ENCODE results near the gene KIFAP3. TPM values are rescaled to one million over a fixed set of nuclear protein-coding genes. Genes with fewer than 3 reads are reported as not detected.

The KIFAP3 gene
- total RNA-seq, 4 donors from 2014 or later = 25.2 to 49.2 (median 40.0) TPM

- H3K4me3 ChIP-seq = no peak overlapping the region
- peaks cover 0 to 49% (median 13%) of the 10 kb centered on the region in 4 donors for H3K4me1 ChIP-seq
- no peaks in the 10 kb centered on the region for H3K9me3 ChIP-seq
- H3K36me3 ChIP-seq = peaks cover 0 to 31% (median 3%) of the 10 kb centered on the region in 3 donors
- no peak for DNase-seq (ENCODE audit: low spot score in 2 of 2)
- H3K27ac ChIP-seq = no peak overlapping the region
- no peak for TF ChIP-seq CTCF (IDR thresholded peaks at IDR 0.05)
- no peak for TF ChIP-seq POLR2A (IDR thresholded peaks at IDR 0.05)
- TF ChIP-seq EP300 (IDR thresholded peaks at IDR 0.05) = no peak
- H3K27me3 ChIP-seq = no peaks in the 10 kb centered on the region
- 93 to 95% methylated on average over 2 of the region's 2 CpGs for WGBS, 2 donors
Observed at GRCh38 chr1:169889871-169890270, 184.6 kb downstream of the KIFAP3 start.

GRCh38 chr1:169886931-169887330 is 187.6 kb downstream of the KIFAP3 start:
- DNase-seq (ENCODE audit: low spot score in 2 of 2) = no peak
- Histone ChIP-seq H3K27ac (no peak overlapping the region), H3K4me3 (no peak overlapping the region), H3K36me3 (peaks cover 0 to 48% (median 3%) of the 10 kb centered on the region in 3 donors), H3K9me3 (no peaks in the 10 kb centered on the region), H3K27me3 (no peaks in the 10 kb centered on the region), H3K4me1 (peaks cover 0 to 37% (median 5%) of the 10 kb centered on the region in 4 donors)
- WGBS, 2 donors = 96% methylated on average over 2 of the region's 2 CpGs
- TF ChIP-seq EP300 (IDR thresholded peaks at IDR 0.05) (no peak), POLR2A (IDR thresholded peaks at IDR 0.05) (no peak)

GRCh38 chr1:169886422-169886821 is 188.1 kb downstream of the KIFAP3 start:
- WGBS, 2 donors = 91% methylated on average over 1 of the region's 1 CpG
- DNase-seq (ENCODE audit: low spot score in 2 of 2) = no peak
- Histone ChIP-seq H3K27me3 (no peaks in the 10 kb centered on the region), H3K36me3 (peaks cover 0 to 53% (median 3%) of the 10 kb centered on the region in 3 donors), H3K27ac (no peak overlapping the region), H3K4me3 (no peak overlapping the region), H3K4me1 (peaks cover 0 to 32% (median 2%) of the 10 kb centered on the region in 4 donors), H3K9me3 (no peaks in the 10 kb centered on the region)
- TF ChIP-seq CTCF (IDR thresholded peaks at IDR 0.05) (no peak), EP300 (IDR thresholded peaks at IDR 0.05) (no peak), POLR2A (IDR thresholded peaks at IDR 0.05) (no peak)

- DNase-seq (ENCODE audit: low spot score in 2 of 2) = no peak
- WGBS, 2 donors = 81 to 89% methylated on average over 2 of the region's 2 CpGs
- no peak overlapping the region for H3K27ac ChIP-seq
- peaks cover 0 to 20% (median 0%) of the 10 kb centered on the region in 4 donors for H3K4me1 ChIP-seq
- no peaks in the 10 kb centered on the region for H3K9me3 ChIP-seq
- no peak overlapping the region for H3K4me3 ChIP-seq
- H3K36me3 ChIP-seq = peaks cover 0 to 53% (median 3%) of the 10 kb centered on the region in 3 donors
- TF ChIP-seq POLR2A (IDR thresholded peaks at IDR 0.05) = no peak
- no peak for TF ChIP-seq CTCF (IDR thresholded peaks at IDR 0.05)
- TF ChIP-seq EP300 (IDR thresholded peaks at IDR 0.05) = no peak
- H3K27me3 ChIP-seq = no peaks in the 10 kb centered on the region
Observed at GRCh38 chr1:169885207-169885606, 189.3 kb downstream of the KIFAP3 start.

GRCh38 chr1:169884634-169885033 is 189.9 kb downstream of the KIFAP3 start:
- H3K27me3 ChIP-seq = no peaks in the 10 kb centered on the region
- peaks cover 0 to 14% (median 0%) of the 10 kb centered on the region in 4 donors for H3K4me1 ChIP-seq
- TF ChIP-seq CTCF (IDR thresholded peaks at IDR 0.05) = no peak
- TF ChIP-seq EP300 (IDR thresholded peaks at IDR 0.05) = no peak
- TF ChIP-seq POLR2A (IDR thresholded peaks at IDR 0.05) = no peak
- peaks cover 0 to 53% (median 3%) of the 10 kb centered on the region in 3 donors for H3K36me3 ChIP-seq
- no peak for DNase-seq (ENCODE audit: low spot score in 2 of 2)
- no peaks in the 10 kb centered on the region for H3K9me3 ChIP-seq
- H3K4me3 ChIP-seq = no peak overlapping the region
- no peak overlapping the region for H3K27ac ChIP-seq

Measured in tibial nerve (tissue), 4 donors.